OCI-LY7 (cell line): ENCODE data around the gene OLFM1. TPM values are rescaled to one million over a fixed set of nuclear protein-coding genes. Genes with fewer than 3 reads are reported as not detected.

Source experiments
- BruUV-seq: library from RNA; stranded (reverse); fragments of 400-500 nt; replicated peaks from 2 replicates; lab custom pipeline; 2021; lab: Mats Ljungman, UMichigan
- CTCF ChIA-PET: fragments of 300-600 bp; sonication (Branson Sonifier 250); formaldehyde crosslinking; loops from one replicate; lab custom pipeline; 2022; ENCODE audit warnings: antibody characterized with exemption; ENCODE audit not compliant: unreplicated experiment; lab: Charles Lee
- POLR2A ChIA-PET: fragments of 300-600 bp; sonication (Branson Sonifier 250); formaldehyde crosslinking; loops from one replicate; lab custom pipeline; 2022; ENCODE audit warnings: antibody characterized with exemption; lab: Charles Lee
- DNase-seq: peaks from one replicate; pipeline ENCODE4 v3.0.0-alpha.2; 2015; ENCODE audit warnings: low spot score
- H2AFZ ChIP-seq: fragments of 200-600 bp; sonication (generic), shearing (Covaris generic); 2 replicates; pipeline ENCODE4 v1.6.1; 2014; ENCODE audit warnings: mild to moderate bottlenecking, antibody characterized with exemption, low read length, moderate library complexity
- H3K27ac ChIP-seq: fragments of 200-600 bp; sonication (generic); 2 replicates; pipeline ENCODE4 v1.5.1; 2014; ENCODE audit warnings: mixed run types, low read depth, mild to moderate bottlenecking, moderate library complexity, low read length, inconsistent platforms; ENCODE audit not compliant: poor library complexity, severe bottlenecking
- H3K36me3 ChIP-seq: fragments of 200-600 bp; sonication (generic); 2 replicates; pipeline ENCODE4 v1.6.1; 2014; ENCODE audit warnings: mild to moderate bottlenecking, antibody characterized with exemption, low read length, moderate library complexity, mixed read lengths; ENCODE audit not compliant: insufficient read depth
- H3K4me1 ChIP-seq: fragments of 200-600 bp; sonication (generic); 2 replicates; pipeline ENCODE4 v1.5.1; 2014; ENCODE audit warnings: mild to moderate bottlenecking, low read length; ENCODE audit not compliant: insufficient read depth, poor library complexity, severe bottlenecking
- H3K4me2 ChIP-seq: fragments of 200-600 bp; sonication (generic); 2 replicates; pipeline ENCODE4 v1.6.1; 2014; ENCODE audit warnings: mild to moderate bottlenecking, low read length
- H3K4me3 ChIP-seq: fragments of 200-600 bp; sonication (generic); 2 replicates; pipeline ENCODE4 v1.5.1; 2014; ENCODE audit warnings: mild to moderate bottlenecking, low read depth, low read length; ENCODE audit not compliant: poor library complexity, severe bottlenecking
- H3K79me2 ChIP-seq: fragments of 200-600 bp; sonication (generic); 2 replicates; pipeline ENCODE4 v1.6.1; 2016; ENCODE audit warnings: low read depth, mild to moderate bottlenecking, low read length, moderate library complexity, mixed read lengths; ENCODE audit not compliant: insufficient read depth
- H3K9me2 ChIP-seq: fragments of 200-600 bp; sonication (generic); 2 replicates; pipeline ENCODE4 v1.6.1; 2016; ENCODE audit warnings: mild to moderate bottlenecking, low read length, mixed read lengths; ENCODE audit not compliant: insufficient read depth
- H3K9me3 ChIP-seq: fragments of 200-600 bp; sonication (generic); 2 replicates; pipeline ENCODE4 v1.6.1; 2014; ENCODE audit warnings: mild to moderate bottlenecking, mixed run types, low read length, mixed read lengths
- H4K20me1 ChIP-seq: fragments of 200-600 bp; sonication (generic); 2 replicates; pipeline ENCODE4 v1.6.1; 2014; ENCODE audit warnings: mild to moderate bottlenecking, antibody characterized with exemption, low read length, moderate library complexity, mixed read lengths; ENCODE audit not compliant: insufficient read depth
- EZH2phosphoT487 ChIP-seq: fragments of 200-600 bp; sonication (generic); IDR thresholded peaks from 2 replicates; pipeline ENCODE4 v1.6.1; 2018; ENCODE audit warnings: low read depth, borderline replicate concordance, mild to moderate bottlenecking, mixed run types, antibody characterized with exemption, low read length, moderate library complexity, mixed read lengths
- intact Hi-C: fragments of 100-400 bp; cut with micrococcal nuclease; formaldehyde crosslinking; loops from one replicate; pipeline ENCODE4 v1.10.0; 2022; ENCODE audit not compliant: unreplicated experiment
- total RNA-seq, 2 experiments: library from RNA; depleted of rRNA in 1 of 2; stranded (reverse); fragments of >200 nt in 1 of 2; shearing (Covaris generic) in 1 of 2; gene quantifications; 2 replicates each; pipeline ENCODE4 v1.2.3, GENCODE V29; 2014 to 2022
- TF ChIP-seq, protein P1 (sequence below): fragments of 200-600 bp; sonication (generic); conservative IDR thresholded peaks from 2 replicates; pipeline ENCODE4 v1.5.1; 2014; ENCODE audit warnings: mild to moderate bottlenecking, antibody characterized with exemption, low read length, moderate library complexity, mixed read lengths

Gene OLFM1
- total RNA-seq, 2 experiments from 2014 or later: not detected

DNA sequence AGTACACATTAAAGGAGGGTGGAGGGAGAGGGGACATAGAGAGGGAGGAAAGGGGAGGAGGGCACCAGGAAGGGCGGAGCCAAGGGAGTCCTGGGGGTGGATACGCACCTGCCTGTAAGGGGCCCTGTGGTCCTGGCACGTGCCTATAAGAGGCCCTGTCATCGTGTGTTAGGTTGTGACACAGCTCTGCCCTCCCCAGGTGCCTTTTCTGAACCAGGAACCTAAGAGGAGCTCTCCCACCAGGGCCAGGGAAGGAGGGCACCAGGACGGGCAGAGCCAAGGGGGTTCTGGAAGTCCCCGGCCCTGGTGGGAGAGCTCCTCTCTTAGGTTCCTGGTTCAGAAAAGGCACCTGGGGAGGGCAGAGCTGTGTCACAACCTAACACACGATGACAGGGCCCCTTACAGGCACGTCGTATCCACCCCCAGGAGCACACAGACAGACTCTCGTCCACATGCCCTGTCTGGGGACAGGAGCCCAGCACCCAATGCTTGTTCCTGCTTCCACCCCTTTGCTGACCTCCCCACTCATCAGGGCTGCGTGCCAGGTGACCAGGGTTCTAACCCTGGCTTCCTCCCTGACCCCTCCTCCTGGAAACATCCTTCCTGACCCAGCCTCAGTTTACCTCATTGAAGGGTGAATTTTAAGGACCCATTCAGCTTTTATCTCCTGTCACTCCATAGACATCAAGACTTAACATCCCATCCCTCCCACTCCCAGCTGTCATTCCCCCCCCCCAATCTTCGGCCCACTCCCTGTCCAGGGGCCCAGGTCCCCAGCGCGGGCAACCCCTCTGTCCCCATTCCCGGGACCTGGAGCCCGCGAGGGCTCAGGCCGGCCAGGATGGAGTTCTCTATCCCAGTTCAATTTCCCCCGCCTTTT is 12.9 kb upstream of the OLFM1 start:
- DNase-seq: no peak
- CTCF ChIA-PET: no interaction called here
- H3K79me2 ChIP-seq: no peaks in the 10 kb centered on the region
- H3K9me2 ChIP-seq: no peaks in the 10 kb centered on the region
- intact Hi-C loops: no loop called here
- no peak for TF ChIP-seq EZH2phosphoT487
- TF ChIP-seq, protein P1, sequence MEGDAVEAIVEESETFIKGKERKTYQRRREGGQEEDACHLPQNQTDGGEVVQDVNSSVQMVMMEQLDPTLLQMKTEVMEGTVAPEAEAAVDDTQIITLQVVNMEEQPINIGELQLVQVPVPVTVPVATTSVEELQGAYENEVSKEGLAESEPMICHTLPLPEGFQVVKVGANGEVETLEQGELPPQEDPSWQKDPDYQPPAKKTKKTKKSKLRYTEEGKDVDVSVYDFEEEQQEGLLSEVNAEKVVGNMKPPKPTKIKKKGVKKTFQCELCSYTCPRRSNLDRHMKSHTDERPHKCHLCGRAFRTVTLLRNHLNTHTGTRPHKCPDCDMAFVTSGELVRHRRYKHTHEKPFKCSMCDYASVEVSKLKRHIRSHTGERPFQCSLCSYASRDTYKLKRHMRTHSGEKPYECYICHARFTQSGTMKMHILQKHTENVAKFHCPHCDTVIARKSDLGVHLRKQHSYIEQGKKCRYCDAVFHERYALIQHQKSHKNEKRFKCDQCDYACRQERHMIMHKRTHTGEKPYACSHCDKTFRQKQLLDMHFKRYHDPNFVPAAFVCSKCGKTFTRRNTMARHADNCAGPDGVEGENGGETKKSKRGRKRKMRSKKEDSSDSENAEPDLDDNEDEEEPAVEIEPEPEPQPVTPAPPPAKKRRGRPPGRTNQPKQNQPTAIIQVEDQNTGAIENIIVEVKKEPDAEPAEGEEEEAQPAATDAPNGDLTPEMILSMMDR: no peak
- H3K36me3 ChIP-seq: no peaks in the 10 kb centered on the region
- H3K4me3 ChIP-seq: no peak overlapping the region
- no TSS peak for BruUV-seq
- no peaks in the 10 kb centered on the region for H3K9me3 ChIP-seq
- H2AFZ ChIP-seq: no peak overlapping the region
- no peak overlapping the region for H3K27ac ChIP-seq
- no peaks in the 10 kb centered on the region for H3K4me1 ChIP-seq
- H3K4me2 ChIP-seq: no peak overlapping the region
- POLR2A ChIA-PET: no interaction called here
- no peaks in the 10 kb centered on the region for H4K20me1 ChIP-seq

DNA sequence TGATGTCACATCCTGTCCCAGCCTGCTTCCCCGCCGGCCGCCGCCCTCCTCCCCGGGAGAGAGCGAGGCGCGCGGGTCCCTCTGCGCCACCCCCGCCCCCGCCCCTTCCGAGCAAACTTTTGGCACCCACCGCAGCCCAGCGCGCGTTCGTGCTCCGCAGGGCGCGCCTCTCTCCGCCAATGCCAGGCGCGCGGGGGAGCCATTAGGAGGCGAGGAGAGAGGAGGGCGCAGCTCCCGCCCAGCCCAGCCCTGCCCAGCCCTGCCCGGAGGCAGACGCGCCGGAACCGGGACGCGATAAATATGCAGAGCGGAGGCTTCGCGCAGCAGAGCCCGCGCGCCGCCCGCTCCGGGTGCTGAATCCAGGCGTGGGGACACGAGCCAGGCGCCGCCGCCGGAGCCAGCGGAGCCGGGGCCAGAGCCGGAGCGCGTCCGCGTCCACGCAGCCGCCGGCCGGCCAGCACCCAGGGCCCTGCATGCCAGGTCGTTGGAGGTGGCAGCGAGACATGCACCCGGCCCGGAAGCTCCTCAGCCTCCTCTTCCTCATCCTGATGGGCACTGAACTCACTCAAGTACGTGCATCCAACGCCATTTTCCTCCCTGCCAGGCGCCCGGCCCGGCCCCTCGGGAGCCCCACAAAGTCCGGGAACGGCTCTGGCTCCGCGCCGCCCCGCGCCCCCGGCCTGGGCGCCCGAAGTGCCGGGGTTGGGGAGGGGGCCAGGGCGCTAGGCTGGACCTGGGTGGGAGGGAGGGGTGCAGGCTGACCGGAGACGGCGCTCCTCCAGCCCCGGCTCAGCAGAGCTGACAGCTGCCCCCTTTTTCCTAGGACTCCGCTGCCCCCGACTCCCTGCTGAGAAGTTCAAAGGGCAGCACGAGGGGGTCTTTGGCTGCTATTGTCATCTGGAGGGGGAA is 12.0 kb upstream of the OLFM1 start:
- Histone ChIP-seq H3K4me3 (no peak overlapping the region), H4K20me1 (no peaks in the 10 kb centered on the region), H3K79me2 (no peaks in the 10 kb centered on the region), H3K9me3 (no peaks in the 10 kb centered on the region), H3K4me2 (no peak overlapping the region), H3K36me3 (no peaks in the 10 kb centered on the region), H2AFZ (no peak overlapping the region), H3K27ac (no peak overlapping the region), H3K9me2 (no peaks in the 10 kb centered on the region), H3K4me1 (no peaks in the 10 kb centered on the region)
- BruUV-seq: no TSS peak
- TF ChIP-seq EZH2phosphoT487: no peak
- TF ChIP-seq, protein P1: no peak
- intact Hi-C loops: no loop called here
- ChIA-PET CTCF (no interaction called here), POLR2A (no interaction called here)
- no peak for DNase-seq
